ENCODE measurements around the gene C10orf71.

C10orf71 gene

GRCh38 chr10:49320191-49320590 lies 21.2 kb downstream of the C10orf71 start:
- Histone ChIP-seq H3K27ac (no peak overlapping the region), H3K4me3 (no peak overlapping the region)
- no peak for TF ChIP-seq CTCF (IDR thresholded peaks at IDR 0.05)
- no peak for DNase-seq (ENCODE audit: low spot score)

GRCh38 chr10:49321021-49321420 lies 22.1 kb downstream of the C10orf71 start:
- no peak overlapping the region for H3K4me3 ChIP-seq
- no peak overlapping the region for H3K27ac ChIP-seq
- DNase-seq (ENCODE audit: low spot score), result no peak
- TF ChIP-seq CTCF (IDR thresholded peaks at IDR 0.05), result no peak

GRCh38 chr10:49322371-49323170 lies 23.6 kb downstream of the C10orf71 start:
- H3K4me3 ChIP-seq, result no peak overlapping the region
- TF ChIP-seq CTCF (IDR thresholded peaks at IDR 0.05), result no peak
- no peak overlapping the region for H3K27ac ChIP-seq
- no peak for DNase-seq (ENCODE audit: low spot score)

- no peak for DNase-seq (ENCODE audit: low spot score)
- TF ChIP-seq CTCF (IDR thresholded peaks at IDR 0.05), result no peak
- Histone ChIP-seq H3K27ac (no peak overlapping the region), H3K4me3 (no peak overlapping the region)
Measured at GRCh38 chr10:49323171-49323895, 24.4 kb downstream of the C10orf71 start.

- TF ChIP-seq CTCF (IDR thresholded peaks at IDR 0.05), result no peak
- peak; percentile 26 for DNase-seq (ENCODE audit: low spot score)
- Histone ChIP-seq H3K27ac (no peak overlapping the region), H3K4me3 (no peak overlapping the region)
Measured at GRCh38 chr10:49323896-49324270, 24.9 kb downstream of the C10orf71 start.

- TF ChIP-seq CTCF (IDR thresholded peaks at IDR 0.05), result no peak
- Histone ChIP-seq H3K4me3 (no peak overlapping the region), H3K27ac (no peak overlapping the region)
- DNase-seq (ENCODE audit: low spot score), result peak; percentile 38
Measured at GRCh38 chr10:49324711-49325110, 25.7 kb downstream of the C10orf71 start.

Measured in coronary artery (tissue), 2 donors.